K562 (cell line): ENCODE results near the gene RGPD8. TPM values are rescaled to one million over a fixed set of nuclear protein-coding genes. Genes with fewer than 3 reads are reported as not detected.

ENCODE experiments used
- ATAC-seq: fragments of 200-7000 bp; cut with Tn5 transposase; 3 replicates; pipeline ENCODE4 v1.9.1; 2020; ENCODE audit warnings: moderate library complexity
- BruUV-seq: library from RNA; stranded (reverse); fragments of 400-500 nt; replicated peaks from 2 replicates; lab custom pipeline; 2021; lab: Mats Ljungman, UMichigan
- CTCF ChIA-PET: fragments of 300-600 bp; formaldehyde crosslinking; extraction: SDS; loops from one replicate; lab custom pipeline; 2021; ENCODE audit warnings: low intra/inter-chr PET ratio; lab: Yijun Ruan, JAX
- POLR2A ChIA-PET: fragments of 300-600, 350-650 bp; sonication (Branson Sonifier 250); formaldehyde crosslinking; extraction: SDS; loops from one replicate; lab custom pipeline; 2021; ENCODE audit warnings: antibody characterized with exemption, inconsistent platforms; lab: Yijun Ruan, JAX
- DNase-seq, 4 experiments: peaks; one replicate each; pipeline versions ENCODE4 v3.0.0 to v3.0.0-alpha.2; 2011 to 2018; ENCODE audit warnings: low spot score in 3 of 4, mixed read lengths in 3 of 4; ENCODE audit errors: extremely low read depth in 1 of 4
- FAIRE-seq: peaks from 2 replicates; lab custom pipeline; 2011; peaks lifted over from hg19 to GRCh38; lab: Jason Lieb, UNC
- H2AFZ ChIP-seq: 2 replicates; pipeline ENCODE4 v1.6.0; 2011; ENCODE audit warnings: low read depth, low read length, control low read depth, inconsistent platforms
- H3K27ac ChIP-seq: fragments of 200-600 bp; 3 replicates; pipeline ENCODE4 v1.8.0; 2011; ENCODE audit warnings: low read depth, mild to moderate bottlenecking, control low read depth, inconsistent platforms, low read length, moderate library complexity, mixed read lengths; ENCODE audit errors: extremely low read depth
- H3K27me3 ChIP-seq, 2 experiments: fragments of 300-600 bp in 1 of 2; 2 replicates in 1 of 2; 3 replicates in 1 of 2; pipeline versions ENCODE4 v1.6.0 to v1.8.0; 2011; ENCODE audit warnings: inconsistent platforms in 2 of 2, low read length in 2 of 2, mild to moderate bottlenecking in 1 of 2, mixed read lengths in 1 of 2, moderate library complexity in 1 of 2; ENCODE audit not compliant: control insufficient read depth in 2 of 2, insufficient read depth in 2 of 2
- H3K36me3 ChIP-seq: fragments of 300-600 bp; 3 replicates; pipeline ENCODE4 v1.8.0; 2011; ENCODE audit warnings: mild to moderate bottlenecking, low read length, inconsistent platforms; ENCODE audit not compliant: control insufficient read depth, insufficient read depth
- H3K4me1 ChIP-seq, 2 experiments: fragments of 200-600 bp in 1 of 2; replicated peaks in 1 of 2; 2 replicates in 1 of 2; 3 replicates in 1 of 2; pipeline versions ENCODE4 v1.5.1 to v1.8.0; 2011; ENCODE audit warnings: inconsistent platforms in 2 of 2, low read length in 2 of 2, mild to moderate bottlenecking in 1 of 2, mixed read lengths in 1 of 2, moderate library complexity in 1 of 2; ENCODE audit not compliant: control insufficient read depth in 2 of 2, insufficient read depth in 2 of 2
- H3K4me2 ChIP-seq: 2 replicates; pipeline ENCODE4 v1.6.1; 2011; ENCODE audit warnings: low read length, control low read depth, inconsistent platforms, mixed read lengths; ENCODE audit not compliant: insufficient read depth
- H3K4me3 ChIP-seq: fragments of 200-600 bp; sonication (generic), shearing (Covaris generic); 2 replicates; pipeline ENCODE4 v1.5.1; 2016; ENCODE audit warnings: control low read depth, inconsistent platforms
- H3K79me2 ChIP-seq: fragments of 200-600 bp; 3 replicates; pipeline ENCODE4 v1.8.0; 2011; ENCODE audit warnings: low read length, inconsistent platforms; ENCODE audit not compliant: control insufficient read depth, insufficient read depth
- H3K9ac ChIP-seq, 2 experiments: 2 replicates each; pipeline versions ENCODE4 v1.6.0 to v1.6.1; 2011; ENCODE audit warnings: low read depth in 2 of 2, low read length in 2 of 2, control low read depth in 1 of 2, inconsistent platforms in 1 of 2, mild to moderate bottlenecking in 1 of 2, mixed read lengths in 1 of 2; ENCODE audit not compliant: insufficient read depth in 1 of 2
- H3K9me1 ChIP-seq: one replicate; pipeline ENCODE4 v1.6.0; 2011; ENCODE audit warnings: inconsistent platforms, mild to moderate bottlenecking, low read length, moderate library complexity; ENCODE audit not compliant: control insufficient read depth, insufficient read depth
- H3K9me3 ChIP-seq: replicated peaks from 2 replicates; pipeline ENCODE4 v1.5.1; 2011; ENCODE audit warnings: low read depth, low read length, inconsistent platforms; ENCODE audit not compliant: control insufficient read depth, insufficient read depth
- H4K20me1 ChIP-seq: replicated peaks from 2 replicates; pipeline ENCODE4 v1.6.1; 2011; ENCODE audit warnings: low read length, inconsistent platforms, mixed read lengths; ENCODE audit not compliant: control insufficient read depth, insufficient read depth
- CHD1 ChIP-seq: fragments of 200-600 bp; sonication (generic); IDR thresholded peaks from one replicate; pipeline ENCODE4 v1.6.1; 2012; ENCODE audit warnings: mild to moderate bottlenecking, moderate library complexity, low read length, inconsistent platforms
- HOXB6 ChIP-seq: fragments of 250-450 bp; sonication (Bioruptor Pico); IDR thresholded peaks from 2 replicates; pipeline ENCODE4 v1.5.1; 2022; ENCODE audit warnings: mild to moderate bottlenecking, borderline replicate concordance
- MAZ ChIP-seq, 2 experiments: fragments of 450-650 bp in 1 of 2; sonication (generic) in 1 of 2; formaldehyde crosslinking; IDR thresholded peaks in 1 of 2; conservative IDR thresholded peaks in 1 of 2; 2 replicates each; pipeline versions ENCODE4 v1.4.0 to v1.5.0; 2020; ENCODE audit warnings: mild to moderate bottlenecking in 1 of 2, missing genetic modification reagents in 1 of 2
- MTA3 ChIP-seq: fragments of 450-650 bp; formaldehyde crosslinking; IDR thresholded peaks from 2 replicates; pipeline ENCODE4 v1.6.1; 2017; ENCODE audit warnings: mild to moderate bottlenecking, borderline replicate concordance
- NEUROD1 ChIP-seq: fragments of 150-350 bp; IDR thresholded peaks from 2 replicates; pipeline ENCODE4 v1.6.1; 2014; ENCODE audit warnings: borderline replicate concordance, low read length, low read depth; ENCODE audit not compliant: partially characterized antibody
- PURB ChIP-seq: sonication (generic); formaldehyde crosslinking; IDR thresholded peaks from 2 replicates; pipeline ENCODE4 v1.9.0; 2021; ENCODE audit warnings: low read depth, mild to moderate bottlenecking, missing genetic modification reagents
- SIN3A ChIP-seq, 2 experiments: fragments of 150-350 bp in 1 of 2; IDR thresholded peaks; 2 replicates each; pipeline ENCODE4 v1.6.1; 2011 to 2016; ENCODE audit warnings: borderline replicate concordance in 2 of 2, low read depth in 2 of 2, low read length in 2 of 2, mild to moderate bottlenecking in 2 of 2, moderate library complexity in 2 of 2; ENCODE audit not compliant: control insufficient read depth in 1 of 2
- TAL1 ChIP-seq: fragments of 450-650 bp; IDR thresholded peaks from 2 replicates; pipeline ENCODE4 v1.6.1; 2016; ENCODE audit warnings: mild to moderate bottlenecking
- TRIM28 ChIP-seq: fragments of 450-650 bp; IDR thresholded peaks from 2 replicates; pipeline ENCODE4 v1.6.1; 2017
- UBTF ChIP-seq, 2 experiments: IDR thresholded peaks; 2 replicates each; pipeline ENCODE4 v1.6.1; 2012; ENCODE audit warnings: improper control_type of control experiment in 2 of 2, low read depth in 2 of 2, low read length in 2 of 2, borderline replicate concordance in 1 of 2
- ZBTB33 ChIP-seq: sonication (generic); formaldehyde crosslinking; IDR thresholded peaks from 2 replicates; pipeline ENCODE4 v1.8.1; 2023; ENCODE audit warnings: mild to moderate bottlenecking, missing genetic modification reagents
- ZBTB49 ChIP-seq: sonication (generic); formaldehyde crosslinking; IDR thresholded peaks from 2 replicates; pipeline ENCODE4 v1.8.0; 2022; ENCODE audit warnings: missing genetic modification reagents, mild to moderate bottlenecking, borderline replicate concordance
- WGBS: fragments of 100-300 bp; shearing (Covaris generic); methylation state at CpG from one replicate; pipeline ENCODE4 v1.1.6; 2016; ENCODE audit warnings: low coverage, mixed read lengths; ENCODE audit not compliant: insufficient coverage; ENCODE audit errors: missing lambda C conversion rate; 5-methylcytosine and 5-hydroxymethylcytosine counted together
- in situ Hi-C: fragments of 300-500 bp; cut with MboI; formaldehyde crosslinking; loops from 4 replicates; pipeline ENCODE4 v1.15.0; 2018; ENCODE audit warnings: inconsistent platforms, mixed read lengths
- intact Hi-C: fragments of 100-400 bp; cut with micrococcal nuclease; formaldehyde crosslinking; loops from 2 replicates; pipeline ENCODE4 v1.14.2; 2022
- polyA plus RNA-seq, 8 experiments: library from polyadenylated mRNA; depleted of rRNA in 4 of 8; stranded (reverse) in 5 of 8; unstranded in 3 of 8; fragments of >200 nt; fragmentation: Nextera tagmentation in 2 of 8; fragmentation: Illumina TruSeq in 1 of 8; extraction: Ambion mirVana in 2 of 8; extraction: Trizol in 1 of 8; gene quantifications; 2 replicates each; pipeline versions ENCODE4 v1.2.1 to v1.2.3, GENCODE V29; 2011 to 2014; ENCODE audit warnings: inconsistent platforms in 1 of 8, missing spikeins in 1 of 8
- total RNA-seq, 7 experiments: library from RNA; depleted of rRNA in 6 of 7; stranded (reverse); fragments of >200 nt in 6 of 7; fragmentation: Illumina TruSeq in 2 of 7; extraction: Trizol in 2 of 7; gene quantifications; 2 replicates each; pipeline versions ENCODE4 v1.2.1 to v1.2.3, GENCODE V29; 2011 to 2021; ENCODE audit warnings: low replicate concordance in 1 of 7

RGPD8 gene
- total and polyA plus RNA-seq, 9 of the 15 experiments (the other 6 are each of a cell fraction or from before 2014, with no cell fraction given): 0.03 to 0.47 (median 0.12) TPM; not detected in 1

GRCh38 chr2:112482309-112483041 is 49.0 kb upstream of the RGPD8 start:
- FAIRE-seq (no peak), DNase-seq (peak; percentile 48 to 61 (median 48)), ATAC-seq (peak; percentile 35)
- intact Hi-C loops (loop anchor here (5.0 to 10.0 kb wide), 3 partner anchors 225 to 598 kb away; partner anchors contain the start of genes ANAPC1, NT5DC4 and ZC3H8), in situ Hi-C loops (loop anchor here (25.0 kb wide), 1 partner anchor 220 kb away; the partner anchor contains the start of gene ZC3H8)
- POLR2A ChIA-PET: interaction anchor here (0.7 kb wide), 1 partner anchor 57 kb away, joined by 3 read pairs; no protein-coding TSS in a partner anchor
- peaks cover 54% of the 10 kb centered on the region for H3K79me2 ChIP-seq
- peaks cover 31% of the 10 kb centered on the region for H3K36me3 ChIP-seq
- WGBS: under 1% methylated on average over 67 of the region's 77 CpGs
- TSS peak; percentile 51 for BruUV-seq
- H3K4me3 ChIP-seq: peak overlapping the region; percentile 91
- H3K27ac ChIP-seq: peak overlapping the region; percentile 90
- H3K4me2 ChIP-seq: peak overlapping the region; percentile 98
- peak overlapping the region; percentile 73 for H2AFZ ChIP-seq
- peaks cover 23 to 25% of the 10 kb centered on the region in 2 experiments; a peak in 4 of 5 replicates for H3K4me1 ChIP-seq
- H3K9me3 ChIP-seq: no peaks in the 10 kb centered on the region
- no peaks in the 10 kb centered on the region; a peak in 1 of 5 replicates for H3K27me3 ChIP-seq
- peak overlapping the region; percentile 77 to 98 for H3K9ac ChIP-seq
- no peaks in the 10 kb centered on the region for H4K20me1 ChIP-seq
- no peaks in the 10 kb centered on the region for H3K9me1 ChIP-seq
- CTCF ChIA-PET: interaction anchor here (3.1 kb wide), 1 partner anchor 101 kb away, joined by 18 read pairs; no protein-coding TSS in a partner anchor
- TF ChIP-seq HOXB6 (CRISPR knock-in tag) (no peak), TAL1 (no peak), MAZ (CRISPR knock-in tag; conservative IDR thresholded peaks at IDR 0.05 in 1 of 2, IDR thresholded peaks at IDR 0.05 in 1 of 2) (peak in 1 of 2 experiments; percentile 13; a peak in 1 of 4 replicates), ZBTB49 (0 out of 2 replicates have a peak, but pooled peaks have one; percentile 20), NEUROD1 (no peak), SIN3A (IDR thresholded peaks at IDR 0.05; ENCODE audit: borderline replicate concordance in 2 of 2, control insufficient read depth in 1 of 2, low read depth in 2 of 2, low read length in 2 of 2) (0 out of 4 replicates have a peak, but pooled peaks of 1 of the 2 experiments have one; percentile 12), MTA3 (peak; percentile 23; the same call in 1 of the 2 replicates), ZBTB33 (CRISPR knock-in tag) (0 out of 2 replicates have a peak, but pooled peaks have one; percentile 32), TRIM28 (peak; percentile 19; the same call in 1 of the 2 replicates), PURB (no peak), UBTF (IDR thresholded peaks at IDR 0.05; ENCODE audit: borderline replicate concordance in 1 of 2, low read depth in 2 of 2, low read length in 2 of 2) (peak; percentile 5 to 82; a peak in 3 of 4 replicates), CHD1 (peak; percentile 6)
